ENCODE data around the gene MAGEF1.

Gene MAGEF1

GRCh38 chr3:184694716-184695115, 17.1 kb downstream of the MAGEF1 start:
- ChIA-PET CTCF (interaction anchor here (0.5 kb wide), 1 partner anchor 75 kb away, joined by 3 read pairs; no protein-coding TSS in a partner anchor), POLR2A (ENCODE audit: low non-redundant PET) (no interaction called here)
- DNase-seq (ENCODE audit: low spot score), result no peak
- TF ChIP-seq, protein P1, sequence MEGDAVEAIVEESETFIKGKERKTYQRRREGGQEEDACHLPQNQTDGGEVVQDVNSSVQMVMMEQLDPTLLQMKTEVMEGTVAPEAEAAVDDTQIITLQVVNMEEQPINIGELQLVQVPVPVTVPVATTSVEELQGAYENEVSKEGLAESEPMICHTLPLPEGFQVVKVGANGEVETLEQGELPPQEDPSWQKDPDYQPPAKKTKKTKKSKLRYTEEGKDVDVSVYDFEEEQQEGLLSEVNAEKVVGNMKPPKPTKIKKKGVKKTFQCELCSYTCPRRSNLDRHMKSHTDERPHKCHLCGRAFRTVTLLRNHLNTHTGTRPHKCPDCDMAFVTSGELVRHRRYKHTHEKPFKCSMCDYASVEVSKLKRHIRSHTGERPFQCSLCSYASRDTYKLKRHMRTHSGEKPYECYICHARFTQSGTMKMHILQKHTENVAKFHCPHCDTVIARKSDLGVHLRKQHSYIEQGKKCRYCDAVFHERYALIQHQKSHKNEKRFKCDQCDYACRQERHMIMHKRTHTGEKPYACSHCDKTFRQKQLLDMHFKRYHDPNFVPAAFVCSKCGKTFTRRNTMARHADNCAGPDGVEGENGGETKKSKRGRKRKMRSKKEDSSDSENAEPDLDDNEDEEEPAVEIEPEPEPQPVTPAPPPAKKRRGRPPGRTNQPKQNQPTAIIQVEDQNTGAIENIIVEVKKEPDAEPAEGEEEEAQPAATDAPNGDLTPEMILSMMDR (conservative IDR thresholded peaks at IDR 0.05; ENCODE audit: low read depth), result no peak
- no peak overlapping the region for H3K27ac ChIP-seq

- TF ChIP-seq, protein P1 (conservative IDR thresholded peaks at IDR 0.05; ENCODE audit: low read depth), result no peak
- ChIA-PET CTCF (interaction anchor here (0.5 kb wide), 1 partner anchor 74 kb away, joined by 3 read pairs; no protein-coding TSS in a partner anchor), POLR2A (ENCODE audit: low non-redundant PET) (no interaction called here)
- DNase-seq (ENCODE audit: low spot score), result no peak
- H3K27ac ChIP-seq, result no peak overlapping the region
These were observed 17.7 kb downstream of the MAGEF1 start for GRCh38 chr3:184694133-184694665.

DNA sequence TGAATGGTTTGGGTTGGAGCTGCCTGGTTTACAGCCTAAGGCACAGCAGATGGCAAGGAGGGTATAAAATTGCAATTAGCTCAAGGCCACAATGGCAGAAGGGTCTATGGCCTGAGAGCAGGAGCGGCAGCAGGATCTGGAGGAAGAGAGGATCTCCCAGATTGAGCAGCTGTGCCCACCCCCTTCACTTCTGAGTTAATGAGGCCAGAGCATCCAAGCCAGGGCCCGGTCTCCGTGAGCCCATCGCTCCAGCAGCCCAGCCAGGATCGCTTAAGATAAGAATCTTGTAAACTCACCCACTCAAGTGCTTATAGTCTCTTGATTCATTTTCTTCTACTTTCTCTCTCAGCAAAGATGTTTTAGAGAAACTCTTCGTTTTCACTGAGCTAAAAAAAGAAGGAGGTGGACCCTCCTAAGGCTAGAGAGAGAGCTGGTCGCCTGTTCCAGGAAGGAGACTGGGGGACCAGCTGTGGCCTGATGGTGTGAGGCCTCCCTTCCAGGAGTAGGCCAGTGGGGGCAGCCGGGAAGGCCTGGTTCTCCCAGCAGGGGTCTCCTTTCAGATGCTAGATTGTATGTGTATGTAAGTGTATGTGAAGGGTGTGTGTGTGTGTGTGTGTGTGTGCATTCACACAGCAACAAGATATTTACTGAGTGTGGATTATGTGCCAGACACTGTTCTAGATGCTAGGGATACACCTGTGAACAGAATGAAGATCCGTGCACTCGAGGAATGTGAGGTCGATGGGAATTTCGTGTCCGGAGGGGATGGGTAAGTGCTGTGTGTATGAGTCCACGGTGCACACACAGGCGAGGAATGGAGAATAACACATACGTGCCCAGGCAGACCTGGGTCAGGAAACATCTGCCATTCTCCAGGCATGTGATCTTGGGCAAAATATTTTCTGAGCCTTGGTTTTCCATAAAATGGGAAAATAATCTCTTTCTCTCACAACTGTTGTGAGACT, 18.6 kb downstream of the MAGEF1 start:
- ChIA-PET POLR2A (ENCODE audit: low non-redundant PET) (no interaction called here), CTCF (no interaction called here)
- DNase-seq (ENCODE audit: low spot score), result no peak
- H3K27ac ChIP-seq, result no peak overlapping the region
- TF ChIP-seq, protein P1 (conservative IDR thresholded peaks at IDR 0.05; ENCODE audit: low read depth), result no peak

GRCh38 chr3:184691397-184692231, 20.2 kb downstream of the MAGEF1 start:
- DNase-seq (ENCODE audit: low spot score), result no peak
- TF ChIP-seq, protein P1 (conservative IDR thresholded peaks at IDR 0.05; ENCODE audit: low read depth), result no peak
- POLR2A ChIA-PET (ENCODE audit: low non-redundant PET), result no interaction called here
- H3K27ac ChIP-seq, result no peak overlapping the region
- CTCF ChIA-PET, result no interaction called here

- TF ChIP-seq, protein P1 (conservative IDR thresholded peaks at IDR 0.05; ENCODE audit: low read depth), result no peak
- ChIA-PET CTCF (interaction anchor here (0.8 kb wide), 1 partner anchor 87 kb away, joined by 3 read pairs; no protein-coding TSS in a partner anchor), POLR2A (ENCODE audit: low non-redundant PET) (no interaction called here)
- H3K27ac ChIP-seq, result no peak overlapping the region
- DNase-seq (ENCODE audit: low spot score), result no peak
These were observed 21.5 kb downstream of the MAGEF1 start for GRCh38 chr3:184690192-184690883.
